B cell (primary cell): ENCODE measurements around the gene SATB1. TPM values are rescaled to one million over a fixed set of nuclear protein-coding genes. Genes with fewer than 3 reads are reported as not detected.

ENCODE experiments used
- ATAC-seq: fragments of 200-7000 bp; cut with Tn5 transposase; one replicate; pipeline ENCODE4 v1.10.0; 2021; ENCODE audit warnings: low read depth, mild to moderate bottlenecking, moderate number of reproducible peaks, moderate library complexity
- CTCF ChIA-PET: fragments of 350-600 bp; sonication (Branson Sonifier 250); formaldehyde crosslinking; loops from one replicate; lab custom pipeline; 2021; ENCODE audit warnings: antibody characterized with exemption, inconsistent platforms; lab: Charles Lee
- POLR2A ChIA-PET: fragments of 350-600 bp; sonication (Branson Sonifier 250); formaldehyde crosslinking; loops from one replicate; lab custom pipeline; 2021; ENCODE audit warnings: antibody characterized with exemption; lab: Charles Lee
- DNase-seq: peaks from one replicate; pipeline ENCODE4 v3.0.0; 2013
- H2AFZ ChIP-seq: 2 replicates; pipeline ENCODE4 v1.6.1; 2012; ENCODE audit warnings: mild to moderate bottlenecking, low read depth, low read length; ENCODE audit not compliant: insufficient read depth, poor library complexity, severe bottlenecking
- H3K27ac ChIP-seq, 2 donors: 1 replicate in 1 of 2; 2 replicates in 1 of 2; pipeline ENCODE4 v1.5.1; 2012 to 2013; ENCODE audit warnings: low read length in 2 of 2, mild to moderate bottlenecking in 2 of 2, moderate library complexity in 1 of 2
- H3K27me3 ChIP-seq, 4 experiments: fragments of 200-600 bp in 1 of 4; sonication (generic) in 1 of 4; replicated peaks in 1 of 4; 1 replicate in 2 of 4; 2 replicates in 2 of 4; pipeline versions ENCODE4 v1.6.1 to v1.7.0; 2013 to 2016; ENCODE audit warnings: low read length in 3 of 4, mild to moderate bottlenecking in 2 of 4, mixed read lengths in 1 of 4, moderate library complexity in 1 of 4; ENCODE audit not compliant: insufficient read depth in 4 of 4, control insufficient read depth in 3 of 4; ENCODE audit errors: control extremely low read depth in 1 of 4
- H3K36me3 ChIP-seq, 2 experiments: replicated peaks in 1 of 2; 1 replicate in 1 of 2; 2 replicates in 1 of 2; pipeline versions ENCODE4 v1.6.1 to v1.7.1; 2013; ENCODE audit warnings: low read length in 1 of 2; ENCODE audit not compliant: insufficient read depth in 2 of 2, control insufficient read depth in 1 of 2; ENCODE audit errors: control extremely low read depth in 1 of 2, extremely low read depth in 1 of 2
- H3K4me1 ChIP-seq, 2 donors: fragments of 200-600 bp in 1 of 2; sonication (generic) in 1 of 2; 1 replicate in 1 of 2; 2 replicates in 1 of 2; pipeline versions ENCODE4 v1.5.1 to v1.6.1; 2013 to 2017; ENCODE audit warnings: low read length in 2 of 2; ENCODE audit not compliant: control insufficient read depth in 2 of 2, insufficient read depth in 2 of 2
- H3K4me2 ChIP-seq: replicated peaks from 2 replicates; pipeline ENCODE3; 2012; ENCODE audit warnings: mild to moderate bottlenecking, low read depth, low read length; ENCODE audit not compliant: poor library complexity, severe bottlenecking
- H3K4me3 ChIP-seq, 5 experiments: fragments of 200-600 bp in 1 of 5; sonication (generic) in 1 of 5; 1 replicate in 3 of 5; 2 replicates in 2 of 5; pipeline versions ENCODE4 v1.5.1 to v1.7.0; 2011 to 2016; ENCODE audit warnings: low read length in 4 of 5, mild to moderate bottlenecking in 4 of 5, low read depth in 2 of 5, control low read depth in 1 of 5, moderate library complexity in 1 of 5; ENCODE audit not compliant: insufficient read depth in 1 of 5; ENCODE audit errors: control extremely low read depth in 1 of 5, extremely low read depth in 1 of 5
- H3K79me2 ChIP-seq: fragments of 200-600 bp; sonication (generic); one replicate; pipeline ENCODE4 v1.6.0; 2016; ENCODE audit warnings: low read length; ENCODE audit not compliant: control insufficient read depth, insufficient read depth
- H3K9ac ChIP-seq: fragments of 200-600 bp; sonication (generic); 2 replicates; pipeline ENCODE4 v1.6.1; 2017; ENCODE audit warnings: mild to moderate bottlenecking, low read length, moderate library complexity
- H3K9me3 ChIP-seq, 3 donors: one replicate each; pipeline versions ENCODE4 v1.6.1 to v1.7.1; 2013; ENCODE audit warnings: low read length in 2 of 3; ENCODE audit not compliant: control insufficient read depth in 2 of 3, insufficient read depth in 1 of 3; ENCODE audit errors: control extremely low read depth in 1 of 3
- H4K20me1 ChIP-seq: 2 replicates; pipeline ENCODE4 v1.6.0; 2012; ENCODE audit warnings: mild to moderate bottlenecking, low read length; ENCODE audit not compliant: insufficient read depth, control insufficient read depth, poor library complexity, severe bottlenecking
- H3K27ac Mint-ChIP-seq: one replicate; pipeline ENCODE4 v1.8.0; 2021; ENCODE audit warnings: mixed read lengths
- H3K27me3 Mint-ChIP-seq: one replicate; pipeline ENCODE4 v1.8.0; 2021; ENCODE audit warnings: mixed read lengths
- H3K4me1 Mint-ChIP-seq: one replicate; pipeline ENCODE4 v1.8.0; 2021; ENCODE audit warnings: mixed read lengths
- H3K4me3 Mint-ChIP-seq: one replicate; pipeline ENCODE4 v1.8.0; 2021; ENCODE audit warnings: mixed read lengths
- H3K9me3 Mint-ChIP-seq: one replicate; pipeline ENCODE4 v1.8.0; 2022; ENCODE audit warnings: mixed read lengths; ENCODE audit not compliant: insufficient read depth
- EZH2 ChIP-seq: IDR thresholded peaks from 2 replicates; pipeline ENCODE4 v1.6.1; 2012; ENCODE audit warnings: borderline replicate concordance, low read depth, mild to moderate bottlenecking, moderate library complexity, low read length; ENCODE audit not compliant: insufficient read depth, poor library complexity, severe bottlenecking
- WGBS: methylation state at CpG from one replicate; pipeline ENCODE4 v1.1.5; 2013; ENCODE audit warnings: missing lambda C conversion rate; ENCODE audit not compliant: insufficient coverage; 5-methylcytosine and 5-hydroxymethylcytosine counted together
- intact Hi-C: fragments of 100-400 bp; cut with micrococcal nuclease; formaldehyde crosslinking; loops from one replicate; pipeline ENCODE4 v1.10.0; 2022
- polyA plus RNA-seq: library from polyadenylated mRNA; depleted of rRNA; stranded (reverse); fragments of >200 nt; gene quantifications from 2 replicates; pipeline ENCODE4 v1.2.3, GENCODE V29; 2012
- total RNA-seq, 2 donors: library from RNA; stranded (reverse); fragments of 120-200 nt in 1 of 2; gene quantifications; 1 replicate in 1 of 2; 2 replicates in 1 of 2; pipeline versions ENCODE4 v1.2.3 to v1.2.4, GENCODE V29; 2013 to 2022
- TF ChIP-seq, protein P1 (sequence below): fragments of 200-600 bp; IDR thresholded peaks from one replicate; pipeline ENCODE4 v1.8.0; 2022; ENCODE audit warnings: antibody characterized with exemption, mild to moderate bottlenecking

The SATB1 gene
- total and polyA plus RNA-seq, 2 donors (not counting 1 experiment from before 2014, with no cell fraction given), result 42.3 to 66.5 TPM

GRCh38 chr3:18351823-18352744 is 73.1 kb downstream of the SATB1 start:
- Histone ChIP-seq H3K27ac (no peak overlapping the region), H3K27me3 (no peaks in the 10 kb centered on the region), H2AFZ (no peak overlapping the region), H3K36me3 (peaks cover 0 to 29% of the 10 kb centered on the region in 2 experiments), H3K9me3 (no peaks in the 10 kb centered on the region), H3K4me3 (no peak overlapping the region), H3K9ac (no peak overlapping the region), H3K4me1 (no peaks in the 10 kb centered on the region), H3K4me2 (no peak overlapping the region), H4K20me1 (no peaks in the 10 kb centered on the region), H3K79me2 (no peaks in the 10 kb centered on the region)
- no peak for ATAC-seq
- Mint-ChIP-seq H3K4me1 (no peaks in the 10 kb centered on the region), H3K27me3 (no peaks in the 10 kb centered on the region), H3K4me3 (no peak overlapping the region), H3K27ac (peak overlapping the region; percentile 5), H3K9me3 (no peaks in the 10 kb centered on the region)
- intact Hi-C loops, result no loop called here
- WGBS, result 97% methylated on average over 9 of the region's 12 CpGs
- POLR2A ChIA-PET, result no interaction called here
- CTCF ChIA-PET, result no interaction called here
- TF ChIP-seq, protein P1, sequence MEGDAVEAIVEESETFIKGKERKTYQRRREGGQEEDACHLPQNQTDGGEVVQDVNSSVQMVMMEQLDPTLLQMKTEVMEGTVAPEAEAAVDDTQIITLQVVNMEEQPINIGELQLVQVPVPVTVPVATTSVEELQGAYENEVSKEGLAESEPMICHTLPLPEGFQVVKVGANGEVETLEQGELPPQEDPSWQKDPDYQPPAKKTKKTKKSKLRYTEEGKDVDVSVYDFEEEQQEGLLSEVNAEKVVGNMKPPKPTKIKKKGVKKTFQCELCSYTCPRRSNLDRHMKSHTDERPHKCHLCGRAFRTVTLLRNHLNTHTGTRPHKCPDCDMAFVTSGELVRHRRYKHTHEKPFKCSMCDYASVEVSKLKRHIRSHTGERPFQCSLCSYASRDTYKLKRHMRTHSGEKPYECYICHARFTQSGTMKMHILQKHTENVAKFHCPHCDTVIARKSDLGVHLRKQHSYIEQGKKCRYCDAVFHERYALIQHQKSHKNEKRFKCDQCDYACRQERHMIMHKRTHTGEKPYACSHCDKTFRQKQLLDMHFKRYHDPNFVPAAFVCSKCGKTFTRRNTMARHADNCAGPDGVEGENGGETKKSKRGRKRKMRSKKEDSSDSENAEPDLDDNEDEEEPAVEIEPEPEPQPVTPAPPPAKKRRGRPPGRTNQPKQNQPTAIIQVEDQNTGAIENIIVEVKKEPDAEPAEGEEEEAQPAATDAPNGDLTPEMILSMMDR, result no peak
- no peak for TF ChIP-seq EZH2
- no peak for DNase-seq

DNA sequence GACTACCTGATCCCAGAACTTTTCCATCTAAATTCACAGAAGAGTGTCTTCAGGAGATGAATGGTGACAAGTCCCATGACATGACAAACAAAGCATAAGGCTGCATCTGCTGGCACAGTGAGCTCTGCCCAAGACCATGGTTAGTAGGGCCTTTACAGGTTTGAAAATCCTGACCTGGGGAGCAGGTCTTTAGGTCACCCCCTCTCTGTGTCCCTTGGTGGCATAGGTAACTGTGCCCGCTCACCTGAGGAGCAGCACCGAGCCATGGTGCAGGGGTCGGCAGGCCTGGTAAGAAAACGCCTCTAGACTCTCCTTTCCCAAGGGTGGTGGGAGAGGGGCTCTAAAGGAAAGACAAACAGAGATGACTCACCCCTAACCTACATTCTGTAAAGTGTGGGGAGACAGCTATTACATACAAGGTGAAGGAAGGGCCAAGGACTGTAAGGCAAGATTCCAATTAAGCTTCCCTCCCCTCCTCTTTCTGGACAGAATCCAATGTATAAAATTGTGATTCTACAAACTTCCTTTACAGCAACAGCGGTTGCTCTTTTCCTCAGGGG is 74.0 kb downstream of the SATB1 start:
- no peak overlapping the region for H3K4me3 Mint-ChIP-seq
- ATAC-seq, result no peak
- WGBS, result 100% methylated on average over 1 of the region's 5 CpGs
- Histone ChIP-seq H4K20me1 (no peaks in the 10 kb centered on the region), H3K4me3 (no peak overlapping the region), H2AFZ (no peak overlapping the region), H3K36me3 (peaks cover 0 to 29% of the 10 kb centered on the region in 2 experiments), H3K9ac (no peak overlapping the region), H3K4me2 (no peak overlapping the region), H3K27me3 (no peaks in the 10 kb centered on the region), H3K79me2 (no peaks in the 10 kb centered on the region), H3K27ac (no peak overlapping the region), H3K9me3 (no peaks in the 10 kb centered on the region), H3K4me1 (no peaks in the 10 kb centered on the region)
- intact Hi-C loops, result no loop called here
- H3K27ac Mint-ChIP-seq, result no peak overlapping the region
- H3K4me1 Mint-ChIP-seq, result no peaks in the 10 kb centered on the region
- no peak for DNase-seq
- TF ChIP-seq, protein P1, result no peak
- TF ChIP-seq EZH2, result no peak
- ChIA-PET CTCF (no interaction called here), POLR2A (no interaction called here)
- no peaks in the 10 kb centered on the region for H3K9me3 Mint-ChIP-seq
- H3K27me3 Mint-ChIP-seq, result no peaks in the 10 kb centered on the region
